Measurements from ENCODE around the gene RPL10A.

The RPL10A gene

DNA sequence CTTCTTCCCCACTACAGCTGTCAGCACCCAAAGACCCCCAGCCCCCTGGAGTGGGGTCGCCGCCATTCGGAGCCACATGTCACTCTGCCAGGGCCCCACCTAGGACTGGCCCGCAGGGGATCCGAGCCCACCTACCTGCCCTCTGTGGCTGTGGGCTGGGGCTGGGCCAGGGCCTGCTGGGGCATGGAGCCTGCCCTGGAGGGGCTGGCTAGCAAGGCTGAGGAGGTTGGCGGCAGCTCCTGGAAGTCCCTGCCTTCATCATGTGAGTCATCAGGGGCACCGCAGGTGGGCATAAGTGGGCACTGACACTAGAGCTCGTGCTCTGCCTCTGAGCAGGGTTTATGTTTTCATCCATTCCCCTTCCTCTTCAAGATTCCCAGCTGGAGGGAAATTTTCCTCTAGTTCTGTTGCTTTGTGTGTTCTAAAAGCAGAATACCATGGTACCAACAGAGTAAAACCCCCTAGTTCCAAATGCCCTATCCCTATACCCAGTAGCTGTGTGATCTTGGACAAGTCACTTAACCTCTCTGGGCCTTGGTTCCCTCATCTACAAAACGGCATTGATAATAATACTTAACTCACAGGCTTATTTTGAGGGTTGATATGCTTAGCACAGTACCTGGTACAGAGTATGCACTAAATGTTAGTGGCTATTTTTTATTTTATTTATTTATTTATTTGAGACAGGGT, 24.7 kb upstream of the RPL10A start:
- H2AFZ ChIP-seq (ENCODE audit: low read length): no peak overlapping the region
- TF ChIP-seq CTCF (IDR thresholded peaks at IDR 0.05; ENCODE audit: low read length): no peak
- TF ChIP-seq EZH2 (IDR thresholded peaks at IDR 0.05; ENCODE audit: borderline replicate concordance, low read length): no peak
- no peaks in the 10 kb centered on the region for H4K20me1 ChIP-seq (ENCODE audit: insufficient read depth, low read length)
- H3K4me2 ChIP-seq (ENCODE audit: low read length): no peak overlapping the region
- H3K9me2 ChIP-seq (ENCODE audit: low read depth, low read length): no peaks in the 10 kb centered on the region
- H3K27me3 ChIP-seq (ENCODE audit: insufficient read depth, low read length): no peaks in the 10 kb centered on the region
- no peak overlapping the region for H3K27ac ChIP-seq (ENCODE audit: low read depth, low read length, poor library complexity, severe bottlenecking)
- H3K79me2 ChIP-seq (ENCODE audit: insufficient read depth, low read length): no peaks in the 10 kb centered on the region
- no peaks in the 10 kb centered on the region for H3K36me3 ChIP-seq (ENCODE audit: insufficient read depth, low read length)
- H3K9me3 ChIP-seq (ENCODE audit: low read length): no peaks in the 10 kb centered on the region
- no peak overlapping the region for H3K9ac ChIP-seq (ENCODE audit: low read length)
- no peaks in the 10 kb centered on the region for H3F3A ChIP-seq (ENCODE audit: insufficient read depth, low read length)
- no peaks in the 10 kb centered on the region for H3K4me1 ChIP-seq (ENCODE audit: insufficient read depth, low read length, severe bottlenecking)
- no peak overlapping the region for H3K4me3 ChIP-seq (ENCODE audit: low read depth, low read length, poor library complexity, severe bottlenecking)

DNA sequence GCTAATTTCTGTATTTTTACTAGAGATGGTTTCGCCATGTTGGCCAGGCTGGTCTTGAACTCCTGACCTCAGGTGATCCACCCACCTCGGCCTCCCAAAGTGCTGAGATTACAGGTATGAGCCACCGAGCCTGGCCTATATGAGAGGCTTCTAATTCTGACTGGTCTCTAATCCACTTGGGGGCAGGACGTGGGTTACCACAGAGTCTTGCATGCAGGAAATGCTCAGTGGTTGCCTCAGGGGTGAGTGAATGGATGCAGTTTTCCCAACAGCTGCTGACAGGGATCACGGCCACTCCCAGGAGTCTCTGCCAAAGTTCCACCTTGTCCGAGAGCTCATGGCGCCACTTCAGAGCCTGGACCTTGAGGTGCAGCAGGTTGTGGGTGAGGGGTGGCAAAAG, 22.5 kb upstream of the RPL10A start:
- Histone ChIP-seq H3K4me1 (ENCODE audit: insufficient read depth, low read length, severe bottlenecking) (no peaks in the 10 kb centered on the region), H3K9me3 (ENCODE audit: low read length) (no peaks in the 10 kb centered on the region), H3K79me2 (ENCODE audit: insufficient read depth, low read length) (no peaks in the 10 kb centered on the region), H2AFZ (ENCODE audit: low read length) (no peak overlapping the region), H3K27ac (ENCODE audit: low read depth, low read length, poor library complexity, severe bottlenecking) (no peak overlapping the region), H3K27me3 (ENCODE audit: insufficient read depth, low read length) (no peaks in the 10 kb centered on the region), H3K9ac (ENCODE audit: low read length) (no peak overlapping the region), H3K36me3 (ENCODE audit: insufficient read depth, low read length) (no peaks in the 10 kb centered on the region), H3K4me2 (ENCODE audit: low read length) (no peak overlapping the region), H4K20me1 (ENCODE audit: insufficient read depth, low read length) (no peaks in the 10 kb centered on the region), H3K4me3 (ENCODE audit: low read depth, low read length, poor library complexity, severe bottlenecking) (no peak overlapping the region), H3K9me2 (ENCODE audit: low read depth, low read length) (no peaks in the 10 kb centered on the region), H3F3A (ENCODE audit: insufficient read depth, low read length) (no peaks in the 10 kb centered on the region)
- TF ChIP-seq EZH2 (IDR thresholded peaks at IDR 0.05; ENCODE audit: borderline replicate concordance, low read length): no peak
- TF ChIP-seq CTCF (IDR thresholded peaks at IDR 0.05; ENCODE audit: low read length): no peak

DNA sequence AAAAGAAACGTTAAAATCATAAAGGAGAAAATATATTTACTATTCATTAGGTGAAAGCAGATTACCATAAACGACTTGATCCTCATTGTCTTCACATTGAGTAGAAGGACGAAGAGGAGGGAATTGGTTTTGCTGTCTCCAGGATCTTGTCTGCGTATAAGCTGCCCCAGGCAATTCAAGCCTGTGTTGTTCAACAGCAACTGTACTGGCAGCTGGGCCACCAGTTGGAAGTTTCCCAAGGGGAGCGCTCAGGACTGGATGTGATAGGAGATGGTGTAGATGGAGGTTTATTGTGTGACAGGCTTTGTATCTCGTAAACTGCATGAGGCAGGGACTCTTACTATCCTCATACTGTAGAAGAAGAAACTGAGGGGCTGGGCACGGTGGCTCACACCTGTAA, 20.0 kb upstream of the RPL10A start:
- TF ChIP-seq CTCF (IDR thresholded peaks at IDR 0.05; ENCODE audit: low read length) (no peak), EZH2 (IDR thresholded peaks at IDR 0.05; ENCODE audit: borderline replicate concordance, low read length) (no peak)
- H4K20me1 ChIP-seq (ENCODE audit: insufficient read depth, low read length): no peaks in the 10 kb centered on the region
- no peaks in the 10 kb centered on the region for H3K9me2 ChIP-seq (ENCODE audit: low read depth, low read length)
- H3K9me3 ChIP-seq (ENCODE audit: low read length): no peaks in the 10 kb centered on the region
- H3K79me2 ChIP-seq (ENCODE audit: insufficient read depth, low read length): no peaks in the 10 kb centered on the region
- H3K4me2 ChIP-seq (ENCODE audit: low read length): no peak overlapping the region
- no peak overlapping the region for H3K4me3 ChIP-seq (ENCODE audit: low read depth, low read length, poor library complexity, severe bottlenecking)
- H3K4me1 ChIP-seq (ENCODE audit: insufficient read depth, low read length, severe bottlenecking): peaks cover 14% of the 10 kb centered on the region
- no peaks in the 10 kb centered on the region for H3K36me3 ChIP-seq (ENCODE audit: insufficient read depth, low read length)
- no peaks in the 10 kb centered on the region for H3F3A ChIP-seq (ENCODE audit: insufficient read depth, low read length)
- H3K27ac ChIP-seq (ENCODE audit: low read depth, low read length, poor library complexity, severe bottlenecking): no peak overlapping the region
- H3K9ac ChIP-seq (ENCODE audit: low read length): no peak overlapping the region
- H2AFZ ChIP-seq (ENCODE audit: low read length): no peak overlapping the region
- no peaks in the 10 kb centered on the region; the same call in 1 of the 2 replicates for H3K27me3 ChIP-seq (ENCODE audit: insufficient read depth, low read length)

All from OCI-LY1 (cell line).